ENCODE results near the gene EML3.

EML3 gene

DNA sequence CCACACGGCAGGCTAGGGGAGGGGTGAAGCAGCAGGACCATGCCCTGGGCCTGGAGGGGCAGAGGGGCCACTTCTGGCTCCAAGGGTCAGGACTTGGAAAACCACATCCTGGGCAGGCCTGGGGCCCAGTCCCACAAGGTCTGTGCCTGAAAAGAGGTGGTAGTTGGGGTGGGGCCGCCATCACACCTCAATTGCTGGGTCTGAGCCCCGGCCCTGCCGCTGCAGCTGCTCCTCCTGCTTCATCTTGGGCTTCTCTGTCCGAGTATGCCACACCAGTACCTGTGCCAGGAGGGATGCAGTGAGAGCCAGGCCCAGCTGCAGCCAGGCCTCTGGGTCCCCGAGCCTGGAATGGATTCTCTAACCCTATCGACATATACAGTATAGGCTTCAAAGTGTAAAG is 2.9 kb upstream of the EML3 start:
- H3K4me3 ChIP-seq (ENCODE audit: low read depth, low read length): no peak overlapping the region
- no peak for DNase-seq (ENCODE audit: low read depth)
- TF ChIP-seq, protein P1, sequence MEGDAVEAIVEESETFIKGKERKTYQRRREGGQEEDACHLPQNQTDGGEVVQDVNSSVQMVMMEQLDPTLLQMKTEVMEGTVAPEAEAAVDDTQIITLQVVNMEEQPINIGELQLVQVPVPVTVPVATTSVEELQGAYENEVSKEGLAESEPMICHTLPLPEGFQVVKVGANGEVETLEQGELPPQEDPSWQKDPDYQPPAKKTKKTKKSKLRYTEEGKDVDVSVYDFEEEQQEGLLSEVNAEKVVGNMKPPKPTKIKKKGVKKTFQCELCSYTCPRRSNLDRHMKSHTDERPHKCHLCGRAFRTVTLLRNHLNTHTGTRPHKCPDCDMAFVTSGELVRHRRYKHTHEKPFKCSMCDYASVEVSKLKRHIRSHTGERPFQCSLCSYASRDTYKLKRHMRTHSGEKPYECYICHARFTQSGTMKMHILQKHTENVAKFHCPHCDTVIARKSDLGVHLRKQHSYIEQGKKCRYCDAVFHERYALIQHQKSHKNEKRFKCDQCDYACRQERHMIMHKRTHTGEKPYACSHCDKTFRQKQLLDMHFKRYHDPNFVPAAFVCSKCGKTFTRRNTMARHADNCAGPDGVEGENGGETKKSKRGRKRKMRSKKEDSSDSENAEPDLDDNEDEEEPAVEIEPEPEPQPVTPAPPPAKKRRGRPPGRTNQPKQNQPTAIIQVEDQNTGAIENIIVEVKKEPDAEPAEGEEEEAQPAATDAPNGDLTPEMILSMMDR (IDR thresholded peaks at IDR 0.05; ENCODE audit: low read depth, low read length, missing control alignments): no peak
- in situ Hi-C loops (cut with HindIII; ENCODE audit: low sequenced_read_pairs): no loop called here

DNA sequence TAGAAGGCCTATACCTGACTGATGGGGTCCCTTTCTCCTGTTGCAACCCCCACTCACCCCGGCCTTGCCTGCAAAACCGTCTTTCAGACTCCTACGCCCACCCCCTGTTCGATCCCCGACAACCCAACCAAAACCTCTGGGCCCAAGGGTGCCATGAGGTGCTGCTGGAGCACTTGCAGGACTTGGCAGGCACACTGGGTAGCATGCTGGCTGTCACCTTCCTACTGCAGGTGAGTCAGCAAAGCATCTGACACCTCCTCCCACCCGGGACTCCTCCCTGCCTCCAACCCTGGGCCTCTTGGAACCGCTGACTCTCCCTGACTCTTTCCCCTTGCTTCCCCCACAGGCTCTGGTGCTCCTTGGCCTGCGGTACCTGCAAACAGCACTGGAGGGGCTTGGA is 1.7 kb upstream of the EML3 start:
- in situ Hi-C loops (cut with HindIII; ENCODE audit: low sequenced_read_pairs): no loop called here
- DNase-seq (ENCODE audit: low read depth): no peak
- TF ChIP-seq, protein P1 (IDR thresholded peaks at IDR 0.05; ENCODE audit: low read depth, low read length, missing control alignments): no peak
- no peak overlapping the region for H3K4me3 ChIP-seq (ENCODE audit: low read depth, low read length)

DNA sequence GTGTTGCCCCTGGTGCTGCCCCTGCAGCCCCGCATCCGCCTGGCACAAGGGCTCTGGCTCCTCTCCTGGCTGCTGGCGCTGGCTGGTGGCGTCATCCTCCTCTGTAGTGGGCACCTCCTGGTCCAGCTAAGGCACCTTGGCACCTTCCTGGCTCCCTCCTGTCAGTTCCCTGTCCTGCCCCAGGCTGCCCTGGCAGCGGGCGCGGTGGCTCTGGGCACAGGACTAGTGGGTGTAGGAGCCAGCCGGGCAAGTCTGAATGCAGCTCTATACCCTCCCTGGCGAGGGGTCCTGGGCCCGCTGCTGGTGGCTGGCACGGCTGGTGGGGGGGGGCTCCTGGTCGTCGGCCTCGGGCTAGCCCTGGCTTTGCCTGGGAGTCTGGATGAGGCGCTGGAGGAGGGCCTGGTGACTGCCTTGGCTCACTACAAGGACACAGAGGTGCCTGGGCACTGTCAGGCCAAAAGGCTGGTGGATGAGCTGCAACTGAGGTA is 760 bp upstream of the EML3 start:
- no peak overlapping the region for H3K4me3 ChIP-seq (ENCODE audit: low read depth, low read length)
- no peak for DNase-seq (ENCODE audit: low read depth)
- in situ Hi-C loops (cut with HindIII; ENCODE audit: low sequenced_read_pairs): no loop called here
- TF ChIP-seq, protein P1 (IDR thresholded peaks at IDR 0.05; ENCODE audit: low read depth, low read length, missing control alignments): no peak

DNA sequence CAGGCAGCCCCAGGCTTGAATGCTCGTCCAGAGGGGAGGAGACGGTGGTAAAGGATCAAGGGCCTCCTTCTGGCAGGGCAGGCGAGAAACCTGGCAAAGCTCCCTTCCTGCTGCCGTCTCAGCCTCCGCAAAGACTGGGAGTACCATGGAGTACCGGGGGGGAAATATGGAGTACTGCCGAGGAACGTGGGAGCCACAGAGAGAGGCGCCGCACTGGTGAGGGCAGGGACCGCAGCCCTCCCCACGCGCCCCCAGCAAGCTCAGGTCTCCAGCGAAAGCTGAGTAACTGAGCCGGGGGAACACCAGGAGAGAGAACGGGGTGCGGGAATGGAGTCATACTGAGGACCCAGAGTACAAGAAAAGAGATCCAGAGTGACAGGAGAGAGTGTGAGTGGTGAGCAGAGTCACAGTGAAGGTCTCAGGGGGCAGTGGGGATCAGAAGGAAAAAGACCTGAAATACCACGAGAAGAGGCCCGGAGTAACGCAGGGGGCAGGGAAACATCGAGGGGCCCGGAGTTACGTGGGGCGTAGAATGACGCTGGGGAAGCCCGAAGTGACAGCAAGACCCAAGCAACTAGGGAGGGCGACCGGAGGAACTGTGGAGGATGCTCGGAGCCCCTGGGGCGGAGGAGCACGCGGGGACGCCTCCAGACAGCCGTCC is 740 bp downstream of the EML3 start:
- DNase-seq (ENCODE audit: low read depth): peak; percentile 43
- H3K4me3 ChIP-seq (ENCODE audit: low read depth, low read length): peak overlapping the region; percentile 74
- in situ Hi-C loops (cut with HindIII; ENCODE audit: low sequenced_read_pairs): no loop called here
- TF ChIP-seq, protein P1 (IDR thresholded peaks at IDR 0.05; ENCODE audit: low read depth, low read length, missing control alignments): no peak

DNA sequence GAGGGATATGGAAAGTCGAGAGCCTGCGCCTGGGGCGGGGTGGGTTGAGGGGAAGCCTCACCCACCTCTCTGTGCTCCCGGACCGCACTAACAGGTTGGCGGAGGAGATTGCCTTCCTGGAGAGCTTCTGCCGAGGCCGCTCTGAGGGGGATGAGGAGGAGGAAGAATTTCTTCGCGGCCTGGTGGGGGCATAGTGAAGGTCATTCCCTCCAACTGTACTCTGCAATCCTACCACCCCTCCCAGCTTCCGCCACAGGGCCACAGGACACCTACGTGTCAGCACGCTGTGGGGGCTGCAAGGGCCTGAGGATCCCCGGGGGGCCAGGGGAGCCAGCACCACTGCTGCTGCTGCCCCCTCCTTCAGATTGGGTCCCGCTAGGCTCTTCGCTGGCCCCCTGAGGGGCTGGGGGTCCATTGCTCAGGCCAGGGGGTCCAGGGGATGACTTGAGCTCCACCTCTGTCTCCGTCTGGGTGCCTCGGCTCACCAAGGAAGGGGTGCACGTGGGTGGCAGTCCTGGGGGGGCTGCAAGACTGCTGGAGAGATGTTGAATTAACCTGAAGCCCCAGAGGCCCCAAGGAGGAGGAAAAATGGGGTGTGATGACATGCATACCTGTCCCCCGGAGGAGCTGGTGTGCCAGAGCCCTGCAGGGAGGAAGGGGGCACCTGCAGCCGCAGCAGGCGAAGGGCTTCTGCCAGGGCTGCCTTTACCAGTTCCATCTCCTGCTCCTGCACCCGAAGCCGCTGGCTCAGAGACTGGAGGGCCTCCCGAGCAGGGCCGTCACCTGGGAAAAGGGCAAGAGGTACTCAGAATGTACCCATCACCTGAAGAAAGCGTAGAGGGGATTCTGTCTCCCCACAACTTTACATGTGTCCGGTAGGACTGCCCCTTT is 1.5 kb downstream of the EML3 start:
- H3K4me3 ChIP-seq (ENCODE audit: low read depth, low read length): peak overlapping the region; percentile 74
- in situ Hi-C loops (cut with HindIII; ENCODE audit: low sequenced_read_pairs): no loop called here
- TF ChIP-seq, protein P1 (IDR thresholded peaks at IDR 0.05; ENCODE audit: low read depth, low read length, missing control alignments): no peak
- no peak for DNase-seq (ENCODE audit: low read depth)

DNA sequence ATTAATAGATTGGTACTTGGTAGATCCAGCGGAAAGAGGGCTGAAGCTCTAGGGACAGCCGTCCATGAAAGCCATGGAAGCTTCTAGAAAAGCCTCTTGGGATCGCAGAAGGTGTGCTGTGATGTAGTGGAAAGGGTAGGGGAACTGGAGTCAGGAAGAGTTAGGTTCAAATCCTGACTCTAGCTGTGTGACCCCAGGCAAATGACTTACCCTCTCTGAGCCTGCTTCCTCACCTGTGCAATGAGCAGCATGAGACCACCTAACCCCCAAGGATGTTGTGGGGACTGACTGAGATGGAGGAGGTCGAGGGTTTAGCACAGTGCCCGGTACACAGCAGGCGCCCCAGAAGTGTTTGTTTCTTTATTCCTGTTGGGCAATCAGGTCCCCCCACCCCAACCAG is 2.2 kb downstream of the EML3 start:
- no peak for DNase-seq (ENCODE audit: low read depth)
- in situ Hi-C loops (cut with HindIII; ENCODE audit: low sequenced_read_pairs): no loop called here
- H3K4me3 ChIP-seq (ENCODE audit: low read depth, low read length): no peak overlapping the region

More for the DNA sequence above, 2.2 kb downstream of the EML3 start:
- TF ChIP-seq, protein P1 (IDR thresholded peaks at IDR 0.05; ENCODE audit: low read depth, low read length, missing control alignments): no peak
